Thoracic aorta (tissue), 2 donors: ENCODE results near the gene C19orf53. TPM values are rescaled to one million over a fixed set of nuclear protein-coding genes. Genes with fewer than 3 reads are reported as not detected.
"Not testable (repeated sequence)": the region's sequence is repeated elsewhere in the genome, so short reads cannot be mapped to it uniquely, and the experiment has no call there.

Experiments
- ATAC-seq: fragments of 150-250 bp; one replicate; pipeline ENCODE4 v1.8.0; 2017; ENCODE audit warnings: low read depth; ENCODE audit not compliant: insufficient number of reproducible peaks, low FRiP score
- DNase-seq: peaks from one replicate; pipeline ENCODE4 v3.0.0-alpha.2; 2020; ENCODE audit warnings: low spot score
- H3K27ac ChIP-seq, 2 donors: fragments of 200-600 bp; sonication (generic); 1 replicate in 1 of 2; 2 replicates in 1 of 2; pipeline ENCODE4 v1.5.1; 2016; ENCODE audit warnings: mild to moderate bottlenecking in 2 of 2, moderate library complexity in 2 of 2
- H3K27me3 ChIP-seq: fragments of 200-600 bp; sonication (generic); replicated peaks from 2 replicates; pipeline ENCODE4 v1.6.0; 2016; ENCODE audit warnings: mild to moderate bottlenecking; ENCODE audit not compliant: insufficient read depth
- H3K36me3 ChIP-seq: fragments of 200-600 bp; sonication (generic); one replicate; pipeline ENCODE4 v1.5.1; 2016
- H3K4me1 ChIP-seq, 2 donors: fragments of 200-600 bp; sonication (generic); 1 replicate in 1 of 2; 2 replicates in 1 of 2; pipeline versions ENCODE4 v1.5.1 to v1.6.0; 2016; ENCODE audit warnings: low read depth in 2 of 2, mild to moderate bottlenecking in 1 of 2; ENCODE audit not compliant: control insufficient read depth in 1 of 2
- H3K4me3 ChIP-seq: fragments of 200-600 bp; sonication (generic); 2 replicates; pipeline ENCODE4 v1.5.1; 2016; ENCODE audit warnings: mild to moderate bottlenecking
- H3K9me3 ChIP-seq: fragments of 200-600 bp; sonication (generic); 2 replicates; pipeline ENCODE4 v1.5.1; 2016
- CTCF ChIP-seq: fragments of 200-600 bp; sonication (generic); IDR thresholded peaks from one replicate; pipeline ENCODE4 v1.5.1; 2019; ENCODE audit warnings: antibody characterized with exemption
- total RNA-seq, 2 donors: library from RNA; depleted of rRNA; stranded (reverse); fragments of >200 nt; gene quantifications; one replicate each; pipeline versions ENCODE4 v1.1.0 to v1.2.3, GENCODE V29; 2016

Gene C19orf53
- total RNA-seq, 2 donors from 2014 or later, result 114 to 128 TPM

DNA sequence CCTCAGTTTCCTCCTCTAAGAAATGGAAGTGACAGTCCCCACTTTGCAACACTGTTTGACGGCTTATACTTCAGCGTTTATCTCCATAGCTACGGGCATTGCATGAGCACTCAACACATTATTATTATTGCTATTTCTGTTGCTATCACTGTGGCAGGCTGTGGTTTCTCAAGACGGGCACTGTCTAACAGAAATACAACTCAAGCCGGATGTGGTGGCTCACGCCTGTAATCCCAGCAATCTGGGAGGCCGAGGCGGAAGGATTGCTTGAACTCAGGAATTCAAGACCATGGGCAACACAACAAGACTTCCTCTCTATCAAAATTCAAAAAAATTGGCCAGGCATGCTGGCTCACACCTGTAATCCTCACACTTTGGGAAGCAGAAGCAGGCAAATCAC, 16.1 kb downstream of the C19orf53 start:
- no peak for TF ChIP-seq CTCF
- H3K36me3 ChIP-seq, result no peaks in the 10 kb centered on the region
- no peak overlapping the region for H3K4me3 ChIP-seq
- no peaks in the 10 kb centered on the region for H3K27me3 ChIP-seq
- ATAC-seq (no peak), DNase-seq (no peak)
- H3K9me3 ChIP-seq, result no peaks in the 10 kb centered on the region
- peaks cover 22 to 39% of the 10 kb centered on the region in 2 donors for H3K4me1 ChIP-seq
- peak overlapping the region; percentile 87 to 92 for H3K27ac ChIP-seq

- not testable (repeated sequence) for H3K36me3 ChIP-seq, DNase-seq, ATAC-seq, H3K27me3 ChIP-seq, H3K4me3 ChIP-seq, H3K9me3 ChIP-seq
- peaks cover 29 to 49% of the 10 kb centered on the region in 2 donors for H3K4me1 ChIP-seq
- peak overlapping the region; percentile 91 to 100 for H3K27ac ChIP-seq
These were observed 19.1 kb downstream of the C19orf53 start for GRCh38 chr19:13793317-13793716.

- Histone ChIP-seq H3K27ac (peak overlapping the region; percentile 91 to 100), H3K4me3 (peak overlapping the region; percentile 99), H3K9me3 (no peaks in the 10 kb centered on the region), H3K27me3 (no peaks in the 10 kb centered on the region), H3K4me1 (peaks cover 18 to 42% of the 10 kb centered on the region in 2 donors), H3K36me3 (no peaks in the 10 kb centered on the region)
- TF ChIP-seq CTCF, result no peak
- ATAC-seq (peak; percentile 29), DNase-seq (peak; percentile 60)
These were observed 20.1 kb downstream of the C19orf53 start for GRCh38 chr19:13794398-13794756.

- Histone ChIP-seq H3K36me3 (no peaks in the 10 kb centered on the region), H3K9me3 (no peaks in the 10 kb centered on the region), H3K4me3 (peak within 1 kb of the TSS; percentile 99), H3K4me1 (peaks cover 16 to 38% of the 10 kb centered on the region in 2 donors), H3K27ac (peak within 1 kb of the TSS; percentile 91 to 100), H3K27me3 (no peaks in the 10 kb centered on the region)
- ATAC-seq (peak; percentile 87), DNase-seq (peak; percentile 98)
- no peak for TF ChIP-seq CTCF
These were observed 20.7 kb downstream of the C19orf53 start, which contains the start of gene ZSWIM4 for GRCh38 chr19:13794757-13795589. ZSWIM4 (plus strand) TSS chr19:13795443; CDS start chr19:13795649, 206 bp downstream.

DNA sequence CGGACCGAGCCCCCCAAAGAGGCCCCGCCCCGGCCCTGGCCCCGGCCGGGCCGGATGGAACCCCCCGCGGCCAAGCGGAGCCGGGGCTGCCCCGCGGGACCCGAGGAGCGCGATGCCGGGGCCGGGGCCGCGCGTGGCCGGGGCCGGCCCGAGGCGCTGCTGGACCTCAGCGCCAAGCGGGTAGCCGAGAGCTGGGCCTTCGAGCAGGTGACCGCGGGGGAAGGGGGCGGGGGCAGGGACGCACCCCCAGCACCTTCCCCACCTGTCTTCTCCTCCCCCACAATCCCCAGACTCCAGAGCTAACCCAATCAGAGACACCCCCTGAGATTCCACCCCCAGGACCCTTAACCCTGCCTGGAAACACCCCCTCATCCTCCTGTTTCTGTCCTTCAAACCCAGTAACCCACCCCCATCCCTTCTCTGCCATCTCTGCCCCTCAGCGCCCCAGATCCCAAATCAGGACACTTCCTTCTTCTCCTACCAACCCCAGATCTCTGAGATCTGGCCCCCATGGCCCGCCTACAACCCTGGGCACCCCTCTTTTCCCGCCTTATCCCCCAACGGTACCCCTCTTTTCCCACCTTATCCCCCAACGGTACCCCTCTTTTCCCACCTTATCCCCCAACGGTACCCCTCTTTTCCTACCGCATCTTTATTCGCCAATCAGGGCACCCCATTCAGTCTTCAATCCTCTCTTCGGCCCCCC, 21.5 kb downstream of the C19orf53 start:
- Histone ChIP-seq H3K27me3 (no peaks in the 10 kb centered on the region), H3K4me3 (peak overlapping the region; percentile 99), H3K27ac (peak overlapping the region; percentile 76 to 100), H3K9me3 (no peaks in the 10 kb centered on the region), H3K4me1 (peaks cover 16 to 38% of the 10 kb centered on the region in 2 donors), H3K36me3 (no peaks in the 10 kb centered on the region)
- DNase-seq (no peak), ATAC-seq (no peak)
- no peak for TF ChIP-seq CTCF
